Activated naive CD4-positive, alpha-beta T cell treated with Interleukin-2 at 50 U/mL for 16 hours (primary cell): Measurements from ENCODE around the gene COL4A1.
"Not testable (repeated sequence)": the region's sequence is repeated elsewhere in the genome, so short reads cannot be mapped to it uniquely, and the experiment has no call there.

Experiments used
- DNase-seq: peaks from one replicate; pipeline ENCODE4 v3.0.0-alpha.2; 2020

COL4A1 gene

GRCh38 chr13:110322126-110322827 lies 15.3 kb upstream of the COL4A1 start:
- no peak for DNase-seq

- DNase-seq, result not testable (repeated sequence)
Measured at GRCh38 chr13:110321573-110321972, 14.6 kb upstream of the COL4A1 start.

DNA sequence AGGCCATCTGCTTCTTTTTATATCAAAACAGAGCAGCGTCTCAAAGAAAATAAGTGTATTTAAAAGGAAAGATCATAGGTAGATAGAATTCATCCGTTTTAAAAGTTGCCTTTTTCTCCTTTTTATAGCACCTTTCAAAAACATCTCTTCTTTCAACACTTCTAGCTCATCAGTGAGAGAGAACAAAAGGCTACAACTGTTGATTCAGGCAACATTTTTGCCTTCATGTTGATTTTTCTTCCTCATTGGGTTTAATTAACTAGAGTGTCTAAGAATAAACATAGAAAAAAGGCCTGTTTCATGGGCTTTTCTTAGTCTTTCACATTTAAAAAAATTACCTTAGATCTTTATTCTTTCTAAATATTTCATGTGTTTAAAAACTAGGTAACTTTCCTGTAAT lies 13.7 kb upstream of the COL4A1 start:
- DNase-seq, result no peak

DNA sequence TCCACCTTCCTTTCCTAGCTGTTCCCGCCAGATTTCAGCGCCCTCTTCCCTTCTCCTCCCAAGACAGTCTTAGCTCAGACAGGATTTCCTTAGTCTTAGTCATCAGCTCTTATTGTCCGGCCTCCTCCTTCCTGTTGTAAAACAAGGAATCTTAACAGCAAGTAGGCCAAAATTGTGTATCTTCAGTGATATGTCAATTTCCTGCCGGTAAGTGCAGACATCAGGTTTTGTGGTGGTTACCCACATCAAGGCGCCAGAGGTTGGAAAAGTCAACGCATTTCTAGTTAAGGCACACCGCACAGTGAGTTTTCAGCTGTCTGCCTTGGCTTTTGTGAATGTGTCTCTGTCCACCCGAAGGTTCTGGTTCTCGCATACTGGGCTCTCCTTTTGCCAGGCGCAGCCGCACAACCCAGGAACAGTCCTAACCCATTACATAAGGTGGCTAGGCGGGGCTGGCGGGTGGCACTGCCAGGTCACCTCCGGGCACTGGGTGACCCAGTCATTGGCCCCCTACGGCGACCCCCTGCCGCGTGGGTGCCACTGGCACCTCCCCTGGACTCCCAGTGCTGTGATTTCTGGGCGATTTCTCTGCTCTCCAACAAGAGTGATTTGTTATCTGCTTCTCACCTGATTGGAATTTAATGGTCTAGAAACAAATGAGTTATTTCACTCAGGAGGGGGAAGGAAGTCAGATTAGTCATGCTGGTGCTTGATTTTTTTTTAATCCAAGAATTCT lies 13.0 kb upstream of the COL4A1 start:
- DNase-seq, result no peak

DNA sequence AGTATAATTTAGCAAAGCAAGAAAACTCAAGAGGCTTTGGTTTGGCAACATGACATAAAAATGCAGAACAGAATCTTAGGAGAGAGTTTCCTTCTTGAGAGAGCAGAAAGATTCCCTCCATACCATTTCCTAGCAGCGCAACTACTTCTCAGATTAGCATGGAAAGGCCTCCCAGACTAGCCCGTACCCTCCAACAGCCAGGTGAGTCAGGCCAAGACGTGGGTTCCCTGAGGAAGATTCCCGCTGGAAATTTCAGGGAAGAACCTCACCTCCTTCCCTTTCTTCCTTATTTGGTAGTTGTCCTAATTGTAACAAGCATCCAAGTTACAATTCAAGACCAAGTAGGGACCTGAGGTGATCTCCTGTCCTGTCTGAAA lies 12.4 kb upstream of the COL4A1 start:
- DNase-seq, result no peak

- DNase-seq, result no peak
Measured at GRCh38 chr13:110318920-110319319, 12.0 kb upstream of the COL4A1 start.

DNA sequence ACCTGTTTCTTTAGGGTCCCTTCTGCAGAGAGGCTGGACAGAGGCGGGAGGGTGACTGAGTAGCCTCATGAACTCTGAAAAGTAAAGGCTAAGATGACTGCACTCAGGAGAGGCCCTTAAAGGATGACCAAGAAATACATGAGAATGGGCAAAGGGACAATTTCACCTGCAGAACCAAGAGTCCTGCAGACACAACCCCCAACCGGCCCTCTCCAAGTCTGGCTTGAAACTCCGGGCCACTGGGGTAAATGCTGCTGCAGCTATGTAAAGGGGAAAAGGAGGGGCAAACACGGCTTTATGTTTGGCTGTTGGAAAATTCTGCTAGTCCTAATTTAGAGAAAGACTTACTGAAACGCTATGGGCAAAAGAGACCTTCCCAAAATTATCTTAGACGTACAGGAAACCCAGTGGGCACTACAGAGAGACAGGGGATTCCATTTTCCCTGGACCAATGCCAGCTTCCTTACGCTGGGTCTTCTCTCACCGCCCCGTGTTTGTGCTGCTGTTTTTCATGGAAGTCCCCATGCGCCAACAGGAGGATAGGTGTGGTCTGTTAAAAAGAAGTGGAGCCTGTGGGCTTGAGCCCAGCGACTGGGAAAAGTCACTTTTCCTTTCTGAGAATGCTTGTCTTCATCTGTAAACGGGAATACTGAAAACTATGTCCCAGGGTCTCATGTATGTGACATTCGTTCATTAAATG lies 10.7 kb upstream of the COL4A1 start:
- no peak for DNase-seq

DNA sequence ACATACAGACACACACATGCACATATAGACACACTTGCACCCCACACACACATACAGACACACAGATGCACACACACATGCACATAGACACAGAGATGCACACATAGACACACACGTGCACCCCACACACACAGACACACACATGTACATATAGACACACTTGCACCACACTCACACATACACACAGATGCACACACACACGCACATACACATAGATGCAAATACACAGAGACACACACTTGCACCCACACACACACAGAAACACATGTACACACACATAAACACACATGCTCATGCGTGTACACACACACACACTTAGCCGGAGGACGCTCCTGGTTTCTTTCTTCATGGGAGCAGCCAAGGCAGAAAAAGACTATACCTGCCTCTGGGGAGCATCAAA lies 10.1 kb upstream of the COL4A1 start:
- no peak for DNase-seq

DNA sequence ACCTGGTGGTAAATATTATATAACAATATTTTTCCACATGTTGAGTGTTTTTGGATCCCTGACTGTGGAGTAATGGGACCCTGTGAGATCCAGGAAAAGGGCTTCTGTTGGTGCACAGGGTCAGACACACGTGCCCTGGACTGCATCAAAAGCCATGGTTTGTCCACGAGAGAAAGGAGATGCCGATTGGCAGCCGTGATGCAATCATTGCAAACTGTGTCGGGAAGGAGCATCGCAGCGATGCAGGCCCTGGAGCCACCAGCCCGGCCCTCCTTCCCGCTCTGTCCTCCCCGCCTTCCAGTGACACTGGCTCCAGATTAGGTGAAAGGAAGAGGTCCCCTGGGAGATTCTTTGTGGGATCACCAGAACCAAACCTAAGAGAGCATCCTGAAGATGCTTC lies 9.2 kb upstream of the COL4A1 start:
- no peak for DNase-seq

- DNase-seq, result no peak
Measured at GRCh38 chr13:110314516-110315245, 7.7 kb upstream of the COL4A1 start.

- DNase-seq, result not testable (repeated sequence)
Measured at GRCh38 chr13:110313733-110314132, 6.8 kb upstream of the COL4A1 start.

- not testable (repeated sequence) for DNase-seq
Measured at GRCh38 chr13:110313261-110313660, 6.3 kb upstream of the COL4A1 start.

GRCh38 chr13:110312339-110313031 lies 5.5 kb upstream of the COL4A1 start:
- DNase-seq, result no peak

GRCh38 chr13:110311443-110312338 lies 4.7 kb upstream of the COL4A1 start:
- no peak for DNase-seq

GRCh38 chr13:110310541-110311442 lies 3.8 kb upstream of the COL4A1 start:
- DNase-seq, result no peak

DNA sequence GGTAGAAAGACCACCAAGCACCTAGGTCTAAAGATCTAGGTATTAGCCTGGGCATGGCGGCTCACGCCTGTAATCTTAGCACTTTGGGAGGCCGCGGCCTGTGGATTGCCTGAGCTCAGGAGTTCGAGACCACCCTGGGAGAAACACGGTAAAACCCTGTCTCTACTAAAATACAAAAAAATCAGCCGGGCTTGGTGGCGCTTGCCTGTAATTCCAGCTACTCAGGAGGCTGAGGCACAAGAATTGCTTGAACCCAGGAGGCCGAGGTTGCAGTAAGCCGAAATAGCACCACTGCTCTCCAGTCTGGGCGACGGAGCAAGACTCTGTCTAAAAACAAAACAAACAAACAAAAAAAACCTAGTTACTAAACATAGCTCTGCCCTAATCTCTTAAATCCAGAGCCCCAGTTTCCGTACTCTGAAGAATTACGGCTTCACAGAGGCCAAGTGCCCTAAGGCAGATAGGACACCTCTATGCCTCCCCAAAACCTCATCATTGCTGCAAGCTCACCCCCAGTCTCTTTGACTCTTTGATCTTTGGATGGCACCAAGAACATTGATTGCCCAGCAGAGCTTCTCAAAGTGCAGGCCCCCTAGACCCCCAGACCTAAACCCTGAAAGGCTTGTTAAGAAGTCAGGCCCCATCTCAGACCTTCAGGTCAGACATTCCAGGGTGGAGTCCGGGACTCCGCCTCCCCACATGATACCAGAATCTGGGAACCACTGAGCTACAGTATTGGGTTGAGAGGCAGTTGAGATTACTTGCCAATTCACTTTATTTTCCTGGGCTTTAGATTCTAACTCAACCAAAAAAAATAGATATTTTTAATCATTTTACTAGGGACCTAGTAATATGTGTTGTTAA lies 2.9 kb upstream of the COL4A1 start:
- no peak for DNase-seq

DNA sequence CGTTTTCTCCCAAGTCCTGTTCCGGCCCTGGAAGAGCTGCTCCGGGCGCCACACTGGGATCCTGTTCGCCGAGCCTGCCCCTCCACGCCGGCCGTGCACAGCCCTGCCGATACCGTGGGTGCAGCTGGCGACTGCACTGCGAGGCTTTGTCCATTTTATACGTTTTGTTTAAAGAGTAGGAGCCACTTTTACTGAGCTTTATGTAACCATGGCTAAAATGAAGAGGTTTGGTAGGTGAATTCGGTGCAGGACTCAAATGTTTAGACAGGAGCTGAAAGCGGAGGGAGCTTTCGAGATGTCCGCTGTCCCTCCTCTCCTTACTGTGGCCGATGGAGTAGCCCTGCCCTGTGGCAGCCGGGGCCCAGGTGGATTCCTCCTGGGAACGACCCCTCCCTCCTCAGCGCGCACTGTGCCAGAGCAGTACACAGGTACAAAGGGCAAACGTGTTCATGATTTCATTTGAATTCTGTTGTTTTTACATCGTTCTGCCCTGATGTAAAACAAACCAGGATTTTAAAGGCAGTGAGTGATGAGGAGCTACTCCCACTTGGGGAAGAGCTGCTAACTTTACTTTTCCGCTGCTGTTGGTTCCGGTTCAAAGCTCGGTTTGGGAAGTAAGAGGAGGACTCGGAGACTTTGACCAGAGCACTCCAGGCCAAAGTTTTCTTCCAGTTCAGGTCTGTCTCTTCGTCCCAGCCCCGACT lies 1.9 kb upstream of the COL4A1 start:
- DNase-seq, result no peak

GRCh38 chr13:110307767-110308655 lies 1.1 kb upstream of the COL4A1 start:
- DNase-seq, result no peak
